HEK293 (cell line): ENCODE measurements around the gene ENKUR.

Experiments
- MYNN ChIP-seq: fragments of 450-650 bp; formaldehyde crosslinking; IDR thresholded peaks from 2 replicates; pipeline ENCODE4 v1.5.1; 2016; ENCODE audit warnings: missing biosample characterization, missing genetic modification characterization, borderline replicate concordance
- YY1 ChIP-seq: fragments of 450-650 bp; formaldehyde crosslinking; IDR thresholded peaks from 2 replicates; pipeline ENCODE4 v1.5.1; 2018; ENCODE audit warnings: missing biosample characterization, missing genetic modification characterization
- ZBTB8A ChIP-seq: fragments of 450-650 bp; formaldehyde crosslinking; IDR thresholded peaks from 2 replicates; pipeline ENCODE4 v1.5.1; 2016; ENCODE audit warnings: missing biosample characterization, missing genetic modification characterization
- ZNF274 ChIP-seq, 2 experiments: fragments of 200-500 bp in 1 of 2; fragments of 450-650 bp in 1 of 2; sonication (Bioruptor generic) in 1 of 2; formaldehyde crosslinking in 1 of 2; IDR thresholded peaks; 2 replicates each; pipeline versions ENCODE4 v1.5.1 to v1.6.1; 2014 to 2016; ENCODE audit warnings: borderline replicate concordance in 1 of 2, inconsistent platforms in 1 of 2, low read length in 1 of 2, missing biosample characterization in 1 of 2, missing genetic modification characterization in 1 of 2
- ZNF404 ChIP-seq: fragments of 450-650 bp; formaldehyde crosslinking; IDR thresholded peaks from 2 replicates; pipeline ENCODE4 v1.5.1; 2017; ENCODE audit warnings: missing biosample characterization, missing genetic modification characterization
- ZNF416 ChIP-seq: fragments of 450-650 bp; formaldehyde crosslinking; IDR thresholded peaks from 2 replicates; pipeline ENCODE4 v1.5.1; 2016; ENCODE audit warnings: missing biosample characterization, missing genetic modification characterization
- ZNF785 ChIP-seq: fragments of 450-650 bp; formaldehyde crosslinking; IDR thresholded peaks from 2 replicates; pipeline ENCODE4 v1.5.1; 2016; ENCODE audit warnings: missing biosample characterization, missing genetic modification characterization
- TF ChIP-seq, protein P1 (sequence below): fragments of 450-650 bp; formaldehyde crosslinking; IDR thresholded peaks from 2 replicates; pipeline ENCODE4 v1.5.1; 2016; ENCODE audit warnings: missing biosample characterization, missing genetic modification characterization
- TF ChIP-seq, protein P2 (sequence below): fragments of 450-650 bp; formaldehyde crosslinking; IDR thresholded peaks from 2 replicates; pipeline ENCODE4 v1.5.1; 2016; ENCODE audit warnings: missing biosample characterization, missing genetic modification characterization
- TF ChIP-seq, protein P3 (sequence below): fragments of 450-650 bp; formaldehyde crosslinking; IDR thresholded peaks from 2 replicates; pipeline ENCODE4 v1.5.1; 2016; ENCODE audit warnings: missing biosample characterization, missing genetic modification characterization

DNA sequence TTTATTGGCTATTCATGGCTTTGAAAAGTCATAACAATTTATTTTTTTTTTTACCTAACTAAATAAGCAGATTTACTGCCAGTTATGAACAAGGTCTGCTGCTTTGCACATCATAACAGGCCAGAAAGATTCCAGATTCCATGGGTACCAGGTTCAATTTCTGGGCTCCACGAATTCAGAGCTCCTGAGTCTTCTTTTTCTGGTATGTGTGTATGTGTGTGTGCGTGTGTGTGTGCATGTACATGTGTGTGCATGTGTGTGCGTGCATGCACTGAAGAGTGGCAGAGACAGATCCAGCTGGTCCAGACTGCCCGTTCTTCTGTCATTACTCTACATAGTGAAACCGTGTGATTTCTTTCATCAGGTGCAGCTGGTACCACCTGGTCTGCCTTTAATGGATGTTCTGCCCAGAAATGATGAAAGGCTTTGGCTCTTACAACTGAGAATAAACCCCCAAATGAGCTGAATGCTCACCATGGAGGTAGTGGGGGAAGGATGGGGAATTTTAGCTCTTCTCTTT is 48.9 kb downstream of the ENKUR start:
- TF ChIP-seq, protein P1, sequence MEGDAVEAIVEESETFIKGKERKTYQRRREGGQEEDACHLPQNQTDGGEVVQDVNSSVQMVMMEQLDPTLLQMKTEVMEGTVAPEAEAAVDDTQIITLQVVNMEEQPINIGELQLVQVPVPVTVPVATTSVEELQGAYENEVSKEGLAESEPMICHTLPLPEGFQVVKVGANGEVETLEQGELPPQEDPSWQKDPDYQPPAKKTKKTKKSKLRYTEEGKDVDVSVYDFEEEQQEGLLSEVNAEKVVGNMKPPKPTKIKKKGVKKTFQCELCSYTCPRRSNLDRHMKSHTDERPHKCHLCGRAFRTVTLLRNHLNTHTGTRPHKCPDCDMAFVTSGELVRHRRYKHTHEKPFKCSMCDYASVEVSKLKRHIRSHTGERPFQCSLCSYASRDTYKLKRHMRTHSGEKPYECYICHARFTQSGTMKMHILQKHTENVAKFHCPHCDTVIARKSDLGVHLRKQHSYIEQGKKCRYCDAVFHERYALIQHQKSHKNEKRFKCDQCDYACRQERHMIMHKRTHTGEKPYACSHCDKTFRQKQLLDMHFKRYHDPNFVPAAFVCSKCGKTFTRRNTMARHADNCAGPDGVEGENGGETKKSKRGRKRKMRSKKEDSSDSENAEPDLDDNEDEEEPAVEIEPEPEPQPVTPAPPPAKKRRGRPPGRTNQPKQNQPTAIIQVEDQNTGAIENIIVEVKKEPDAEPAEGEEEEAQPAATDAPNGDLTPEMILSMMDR (tag by site-specific recombination), result no peak
- TF ChIP-seq ZNF404 (tag by site-specific recombination) (no peak), ZBTB8A (tag by site-specific recombination) (no peak), ZNF274 (IDR thresholded peaks at IDR 0.05; ENCODE audit: low read length) (no peak), ZNF274 (tag by site-specific recombination; IDR thresholded peaks at IDR 0.05; ENCODE audit: borderline replicate concordance) (no peak), ZNF416 (no peak), MYNN (tag by site-specific recombination) (no peak), YY1 (tag by site-specific recombination) (no peak), ZNF785 (tag by site-specific recombination) (no peak)
- TF ChIP-seq, protein P2, sequence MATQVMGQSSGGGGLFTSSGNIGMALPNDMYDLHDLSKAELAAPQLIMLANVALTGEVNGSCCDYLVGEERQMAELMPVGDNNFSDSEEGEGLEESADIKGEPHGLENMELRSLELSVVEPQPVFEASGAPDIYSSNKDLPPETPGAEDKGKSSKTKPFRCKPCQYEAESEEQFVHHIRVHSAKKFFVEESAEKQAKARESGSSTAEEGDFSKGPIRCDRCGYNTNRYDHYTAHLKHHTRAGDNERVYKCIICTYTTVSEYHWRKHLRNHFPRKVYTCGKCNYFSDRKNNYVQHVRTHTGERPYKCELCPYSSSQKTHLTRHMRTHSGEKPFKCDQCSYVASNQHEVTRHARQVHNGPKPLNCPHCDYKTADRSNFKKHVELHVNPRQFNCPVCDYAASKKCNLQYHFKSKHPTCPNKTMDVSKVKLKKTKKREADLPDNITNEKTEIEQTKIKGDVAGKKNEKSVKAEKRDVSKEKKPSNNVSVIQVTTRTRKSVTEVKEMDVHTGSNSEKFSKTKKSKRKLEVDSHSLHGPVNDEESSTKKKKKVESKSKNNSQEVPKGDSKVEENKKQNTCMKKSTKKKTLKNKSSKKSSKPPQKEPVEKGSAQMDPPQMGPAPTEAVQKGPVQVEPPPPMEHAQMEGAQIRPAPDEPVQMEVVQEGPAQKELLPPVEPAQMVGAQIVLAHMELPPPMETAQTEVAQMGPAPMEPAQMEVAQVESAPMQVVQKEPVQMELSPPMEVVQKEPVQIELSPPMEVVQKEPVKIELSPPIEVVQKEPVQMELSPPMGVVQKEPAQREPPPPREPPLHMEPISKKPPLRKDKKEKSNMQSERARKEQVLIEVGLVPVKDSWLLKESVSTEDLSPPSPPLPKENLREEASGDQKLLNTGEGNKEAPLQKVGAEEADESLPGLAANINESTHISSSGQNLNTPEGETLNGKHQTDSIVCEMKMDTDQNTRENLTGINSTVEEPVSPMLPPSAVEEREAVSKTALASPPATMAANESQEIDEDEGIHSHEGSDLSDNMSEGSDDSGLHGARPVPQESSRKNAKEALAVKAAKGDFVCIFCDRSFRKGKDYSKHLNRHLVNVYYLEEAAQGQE, result no peak
- TF ChIP-seq, protein P3, sequence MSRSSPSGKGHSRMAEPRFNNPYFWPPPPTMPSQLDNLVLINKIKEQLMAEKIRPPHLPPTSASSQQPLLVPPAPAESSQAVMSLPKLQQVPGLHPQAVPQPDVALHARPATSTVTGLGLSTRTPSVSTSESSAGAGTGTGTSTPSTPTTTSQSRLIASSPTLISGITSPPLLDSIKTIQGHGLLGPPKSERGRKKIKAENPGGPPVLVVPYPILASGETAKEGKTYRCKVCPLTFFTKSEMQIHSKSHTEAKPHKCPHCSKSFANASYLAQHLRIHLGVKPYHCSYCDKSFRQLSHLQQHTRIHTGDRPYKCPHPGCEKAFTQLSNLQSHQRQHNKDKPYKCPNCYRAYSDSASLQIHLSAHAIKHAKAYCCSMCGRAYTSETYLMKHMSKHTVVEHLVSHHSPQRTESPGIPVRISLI, result no peak
